Measurements from ENCODE around the gene NR5A1. TPM values are rescaled to one million over a fixed set of nuclear protein-coding genes. Genes with fewer than 3 reads are reported as not detected.

NR5A1 gene
- total RNA-seq, 2 experiments from 2014 or later, result not detected

- no peak for DNase-seq
- no peaks in the 10 kb centered on the region for H3K9me3 Mint-ChIP-seq
These were observed 39.0 kb downstream of the NR5A1 start for GRCh38 chr9:124468061-124468740.

GRCh38 chr9:124467410-124468060 lies 39.7 kb downstream of the NR5A1 start:
- Mint-ChIP-seq H3K4me1 (ENCODE audit: low read depth) (no peaks in the 10 kb centered on the region), H3K36me3 (ENCODE audit: low read depth) (no peaks in the 10 kb centered on the region), H3K27ac (no peak overlapping the region), H3K4me3 (no peak overlapping the region), H3K27me3 (peaks cover 6% of the 10 kb centered on the region), H3K9me3 (no peaks in the 10 kb centered on the region)
- intact Hi-C loops (cut with micrococcal nuclease), result no loop called here
- TF ChIP-seq CTCF (IDR thresholded peaks at IDR 0.05), result no peak
- POLR2A ChIA-PET, result no interaction called here
- no peak for ATAC-seq
- DNase-seq, result no peak
- CTCF ChIA-PET, result no interaction called here

More at GRCh38 chr9:124468061-124468740, 39.0 kb downstream of the NR5A1 start:
- ATAC-seq, result no peak
- no peak overlapping the region for H3K4me3 Mint-ChIP-seq
- H3K27ac Mint-ChIP-seq, result no peak overlapping the region
- no peaks in the 10 kb centered on the region for H3K36me3 Mint-ChIP-seq (ENCODE audit: low read depth)
- CTCF ChIA-PET, result no interaction called here
- H3K27me3 Mint-ChIP-seq, result peaks cover 6% of the 10 kb centered on the region
- H3K4me1 Mint-ChIP-seq (ENCODE audit: low read depth), result no peaks in the 10 kb centered on the region
- POLR2A ChIA-PET, result interaction anchor here (0.6 kb wide), 1 partner anchor 93 kb away, joined by 3 read pairs; no protein-coding TSS in a partner anchor
- intact Hi-C loops (cut with micrococcal nuclease), result no loop called here
- no peak for TF ChIP-seq CTCF (IDR thresholded peaks at IDR 0.05)

DNA sequence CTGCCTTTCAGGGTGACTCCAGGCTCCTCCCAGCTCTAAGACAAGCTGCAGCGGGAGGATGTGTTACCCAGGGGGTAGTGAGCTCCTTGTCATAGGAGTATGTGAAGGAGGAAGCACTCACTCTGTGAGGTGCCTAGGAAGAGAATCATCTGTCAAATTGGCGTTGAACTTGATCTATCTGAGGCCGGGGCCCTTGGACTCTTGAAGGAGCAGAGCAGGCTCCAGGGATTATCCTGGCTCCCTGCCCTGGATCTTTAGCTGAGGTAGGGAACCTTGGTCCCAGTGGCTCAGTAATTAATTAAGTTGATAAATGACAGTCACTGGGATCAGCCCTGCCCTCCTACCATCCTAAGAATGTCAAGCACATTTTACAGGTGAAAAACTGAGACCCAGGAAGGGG lies 41.5 kb downstream of the NR5A1 start:
- no peak for ATAC-seq
- no peaks in the 10 kb centered on the region for H3K4me1 Mint-ChIP-seq (ENCODE audit: low read depth)
- no peak for TF ChIP-seq CTCF (IDR thresholded peaks at IDR 0.05)
- H3K27me3 Mint-ChIP-seq, result peaks cover 6% of the 10 kb centered on the region
- ChIA-PET CTCF (interaction anchor here (1.0 kb wide), 1 partner anchor 9 kb away, joined by 3 read pairs; no protein-coding TSS in a partner anchor), POLR2A (no interaction called here)
- no peaks in the 10 kb centered on the region for H3K9me3 Mint-ChIP-seq
- H3K4me3 Mint-ChIP-seq, result no peak overlapping the region
- H3K27ac Mint-ChIP-seq, result no peak overlapping the region
- intact Hi-C loops (cut with micrococcal nuclease), result no loop called here
- no peaks in the 10 kb centered on the region for H3K36me3 Mint-ChIP-seq (ENCODE audit: low read depth)
- DNase-seq, result no peak

DNA sequence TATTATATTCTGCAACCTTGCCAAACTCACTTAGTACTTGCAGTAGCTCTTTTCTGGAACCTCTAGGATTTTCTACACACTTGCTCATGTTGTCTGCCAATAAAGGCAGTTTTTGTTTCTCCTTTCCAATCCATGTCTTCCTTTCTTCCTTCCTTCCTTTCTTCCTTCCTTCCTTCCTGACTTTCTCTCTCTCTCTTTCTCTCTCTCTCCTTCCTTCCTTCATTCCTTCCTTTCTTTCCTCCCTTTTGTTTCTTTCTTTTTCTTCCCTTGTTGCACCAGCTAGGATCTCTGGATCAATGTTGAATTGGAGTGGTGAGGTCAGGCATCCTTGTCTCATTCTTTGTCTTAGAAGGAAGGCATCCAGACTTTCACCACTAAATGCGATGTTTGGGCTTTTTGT lies 44.5 kb downstream of the NR5A1 start:
- Mint-ChIP-seq H3K4me1 (ENCODE audit: low read depth) (no peaks in the 10 kb centered on the region), H3K27me3 (peaks cover 6% of the 10 kb centered on the region), H3K4me3 (no peak overlapping the region), H3K36me3 (ENCODE audit: low read depth) (no peaks in the 10 kb centered on the region), H3K9me3 (no peaks in the 10 kb centered on the region), H3K27ac (no peak overlapping the region)
- TF ChIP-seq CTCF (IDR thresholded peaks at IDR 0.05), result no peak
- ChIA-PET CTCF (interaction anchor here (1.1 kb wide), 1 partner anchor 336 kb away, joined by 3 read pairs; no protein-coding TSS in a partner anchor), POLR2A (no interaction called here)
- intact Hi-C loops (cut with micrococcal nuclease), result no loop called here
- ATAC-seq, result no peak
- DNase-seq, result no peak

- TF ChIP-seq CTCF (IDR thresholded peaks at IDR 0.05), result no peak
- H3K4me3 Mint-ChIP-seq, result no peak overlapping the region
- CTCF ChIA-PET, result interaction anchor here (1.9 kb wide), 1 partner anchor 11 kb away, joined by 4 read pairs; no protein-coding TSS in a partner anchor
- H3K36me3 Mint-ChIP-seq (ENCODE audit: low read depth), result no peaks in the 10 kb centered on the region
- H3K27ac Mint-ChIP-seq, result no peak overlapping the region
- POLR2A ChIA-PET, result no interaction called here
- DNase-seq (no peak), ATAC-seq (no peak)
- H3K4me1 Mint-ChIP-seq (ENCODE audit: low read depth), result no peaks in the 10 kb centered on the region
- no peaks in the 10 kb centered on the region for H3K9me3 Mint-ChIP-seq
- H3K27me3 Mint-ChIP-seq, result peaks cover 3% of the 10 kb centered on the region
- intact Hi-C loops (cut with micrococcal nuclease), result no loop called here
These were observed 48.8 kb downstream of the NR5A1 start for GRCh38 chr9:124458441-124458840.
